Immature natural killer cell (primary cell): Measurements from ENCODE around the gene CCN5. TPM values are rescaled to one million over a fixed set of nuclear protein-coding genes. Genes with fewer than 3 reads are reported as not detected.
"Not testable (repeated sequence)": the region's sequence is repeated elsewhere in the genome, so short reads cannot be mapped to it uniquely, and the experiment has no call there.

Source experiments
- DNase-seq, 3 donors: peaks; one replicate each; pipeline ENCODE4 v3.0.0; 2022; ENCODE audit warnings: mixed read lengths in 1 of 3
- H3K27ac Mint-ChIP-seq, 6 donors: one replicate each; pipeline ENCODE4 v1.8.0; 2020; ENCODE audit warnings: mixed read lengths in 6 of 6, mild to moderate bottlenecking in 5 of 6, inconsistent platforms in 4 of 6, moderate library complexity in 3 of 6
- H3K27me3 Mint-ChIP-seq, 3 donors: one replicate each; pipeline ENCODE4 v1.8.0; 2020 to 2021; ENCODE audit warnings: low read depth in 3 of 3, mild to moderate bottlenecking in 3 of 3, mixed read lengths in 3 of 3, moderate library complexity in 3 of 3, inconsistent platforms in 1 of 3
- H3K36me3 Mint-ChIP-seq, 3 donors: one replicate each; pipeline ENCODE4 v1.8.0; 2020; ENCODE audit warnings: mixed read lengths in 3 of 3, inconsistent platforms in 2 of 3, mild to moderate bottlenecking in 2 of 3
- H3K4me1 Mint-ChIP-seq, 2 donors: one replicate each; pipeline ENCODE4 v1.8.0; 2020; ENCODE audit warnings: inconsistent platforms in 2 of 2, mild to moderate bottlenecking in 2 of 2, mixed read lengths in 2 of 2, moderate library complexity in 1 of 2
- H3K4me3 Mint-ChIP-seq, 5 donors: one replicate each; pipeline ENCODE4 v1.8.0; 2020; ENCODE audit warnings: mild to moderate bottlenecking in 5 of 5, mixed read lengths in 5 of 5, inconsistent platforms in 3 of 5, moderate library complexity in 3 of 5
- H3K9me3 Mint-ChIP-seq, 6 donors: one replicate each; pipeline ENCODE4 v1.8.0; 2020; ENCODE audit warnings: mild to moderate bottlenecking in 6 of 6, mixed read lengths in 6 of 6, inconsistent platforms in 4 of 6, moderate library complexity in 3 of 6
- polyA plus RNA-seq, 3 donors: library from polyadenylated mRNA; unstranded; fragments of 300-500 nt; fragmentation: Illumina TruSeq; gene quantifications; one replicate each; pipeline ENCODE4 v1.2.3, GENCODE V29; 2021

The CCN5 gene
- polyA plus RNA-seq, 3 donors from 2014 or later, result not detected

- DNase-seq, result no peak
- Mint-ChIP-seq H3K27me3 (peaks cover 0 to 1% (median 0%) of the 10 kb centered on the region in 3 donors), H3K27ac (no peak overlapping the region), H3K36me3 (no peaks in the 10 kb centered on the region), H3K4me3 (no peak overlapping the region), H3K4me1 (no peaks in the 10 kb centered on the region), H3K9me3 (no peaks in the 10 kb centered on the region)
These were observed 41.0 kb downstream of the CCN5 start for GRCh38 chr20:44756011-44756688.

- no peaks in the 10 kb centered on the region for H3K9me3 Mint-ChIP-seq
- H3K4me1 Mint-ChIP-seq, result no peaks in the 10 kb centered on the region
- H3K27me3 Mint-ChIP-seq, result peaks cover 0 to 2% (median 0%) of the 10 kb centered on the region in 3 donors
- no peak overlapping the region for H3K27ac Mint-ChIP-seq
- no peak overlapping the region for H3K4me3 Mint-ChIP-seq
- H3K36me3 Mint-ChIP-seq, result no peaks in the 10 kb centered on the region
- DNase-seq, result no peak
These were observed 41.8 kb downstream of the CCN5 start for GRCh38 chr20:44756956-44757355.

DNA sequence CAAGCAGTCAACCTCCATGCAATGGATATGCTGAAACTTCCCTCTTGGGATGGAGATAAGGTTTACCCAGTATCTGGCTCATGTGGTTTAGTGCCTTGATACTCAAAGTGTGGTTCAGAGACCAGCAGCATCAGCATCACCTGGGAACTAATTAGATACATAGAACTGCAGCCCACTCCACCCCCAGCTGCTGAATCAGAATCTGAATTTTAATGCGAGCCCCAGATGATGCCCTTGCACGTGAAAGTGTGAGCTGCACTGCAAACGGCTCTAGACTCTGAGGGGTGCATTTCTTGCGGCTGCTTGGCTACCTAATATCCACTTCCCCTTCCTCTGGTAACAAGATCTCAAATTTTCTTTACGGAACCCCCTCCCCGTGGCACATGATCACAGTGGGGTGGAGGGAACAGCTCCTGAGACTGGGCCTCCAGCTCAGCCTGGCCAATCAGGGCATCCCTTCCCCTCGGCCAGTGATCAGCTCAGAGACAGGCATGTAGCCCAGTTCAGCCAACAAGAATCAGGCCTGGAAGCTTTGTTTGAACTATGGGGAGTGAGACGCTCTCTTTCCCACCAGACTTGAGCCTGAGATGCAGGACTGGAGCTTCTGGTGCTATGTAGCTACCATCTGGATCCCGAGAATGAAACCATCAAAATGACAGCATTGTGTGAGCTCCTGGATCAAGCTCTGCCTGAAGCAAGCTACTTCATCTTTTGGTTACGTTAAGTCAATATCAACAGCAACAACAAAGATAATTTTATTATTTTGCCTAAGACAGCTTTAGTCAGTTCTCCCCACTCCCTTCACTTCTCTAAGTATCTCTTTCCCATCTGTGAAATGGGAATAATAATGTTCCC is 43.3 kb downstream of the CCN5 start:
- Mint-ChIP-seq H3K36me3 (no peaks in the 10 kb centered on the region), H3K4me3 (no peak overlapping the region), H3K27me3 (peaks cover 0 to 2% (median 0%) of the 10 kb centered on the region in 3 donors), H3K27ac (no peak overlapping the region), H3K9me3 (no peaks in the 10 kb centered on the region), H3K4me1 (no peaks in the 10 kb centered on the region)
- DNase-seq, result no peak

GRCh38 chr20:44759595-44759994 is 44.4 kb downstream of the CCN5 start:
- Mint-ChIP-seq H3K27ac (no peak overlapping the region), H3K9me3 (no peaks in the 10 kb centered on the region), H3K36me3 (no peaks in the 10 kb centered on the region)

GRCh38 chr20:44761423-44761822 is 46.3 kb downstream of the CCN5 start:
- Mint-ChIP-seq H3K36me3 (no peaks in the 10 kb centered on the region), H3K4me1 (no peaks in the 10 kb centered on the region), H3K4me3 (no peak overlapping the region), H3K9me3 (no peaks in the 10 kb centered on the region), H3K27me3 (peaks cover 0 to 4% (median 1%) of the 10 kb centered on the region in 3 donors), H3K27ac (no peak overlapping the region)
- no peak for DNase-seq

More at GRCh38 chr20:44759595-44759994, 44.4 kb downstream of the CCN5 start:
- Mint-ChIP-seq H3K4me1 (no peaks in the 10 kb centered on the region), H3K4me3 (no peak overlapping the region), H3K27me3 (peaks cover 0 to 2% (median 1%) of the 10 kb centered on the region in 3 donors)
- no peak for DNase-seq

GRCh38 chr20:44762466-44763140 is 47.4 kb downstream of the CCN5 start:
- H3K27ac Mint-ChIP-seq, result no peak overlapping the region
- no peaks in the 10 kb centered on the region for H3K9me3 Mint-ChIP-seq
- no peak overlapping the region for H3K4me3 Mint-ChIP-seq
- H3K27me3 Mint-ChIP-seq, result peaks cover 0 to 4% (median 1%) of the 10 kb centered on the region in 3 donors
- no peaks in the 10 kb centered on the region for H3K4me1 Mint-ChIP-seq
- no peaks in the 10 kb centered on the region for H3K36me3 Mint-ChIP-seq
- DNase-seq, result no peak

DNA sequence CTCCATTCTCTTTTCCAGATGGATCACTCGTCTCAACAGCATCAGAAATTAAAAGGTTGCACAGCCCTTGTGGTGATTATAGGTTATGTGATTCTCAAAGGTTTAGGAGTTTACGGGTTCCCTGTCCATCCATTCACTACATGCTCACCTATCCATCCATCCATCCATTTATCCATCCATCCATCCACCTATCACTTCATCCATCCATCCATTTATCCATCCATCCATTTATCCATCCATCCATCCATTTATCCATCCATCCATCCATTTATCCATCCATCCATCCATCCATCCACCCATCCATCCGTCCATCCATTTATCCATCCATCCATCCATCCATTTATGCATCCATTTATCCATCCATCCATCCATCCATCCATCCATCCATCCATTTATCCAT is 48.6 kb downstream of the CCN5 start:
- not testable (repeated sequence) for H3K36me3 Mint-ChIP-seq

DNA sequence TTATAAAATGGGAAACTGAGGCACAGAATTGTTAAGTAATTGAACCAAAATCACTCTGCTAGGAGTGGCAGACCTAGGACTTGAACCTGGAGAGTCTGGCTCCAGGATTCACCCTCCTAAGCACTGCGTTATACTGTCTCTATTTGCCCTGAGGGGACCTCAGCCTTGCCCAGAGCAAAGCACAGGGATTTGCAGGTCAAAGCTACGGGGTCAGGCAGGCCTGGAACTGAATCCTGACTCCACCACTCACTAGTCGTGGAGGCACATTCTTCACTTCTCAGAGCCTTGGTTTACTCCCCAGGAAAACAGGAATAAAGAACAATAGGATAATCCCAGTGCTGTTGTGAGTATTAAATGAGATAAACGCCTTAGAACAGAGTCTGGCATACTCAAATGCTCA is 49.9 kb downstream of the CCN5 start:
- DNase-seq, result no peak
- Mint-ChIP-seq H3K27ac (no peak overlapping the region), H3K9me3 (no peaks in the 10 kb centered on the region), H3K4me3 (no peak overlapping the region), H3K36me3 (no peaks in the 10 kb centered on the region), H3K27me3 (peaks cover 0 to 7% (median 1%) of the 10 kb centered on the region in 3 donors), H3K4me1 (no peaks in the 10 kb centered on the region)

More for the DNA sequence above, 48.6 kb downstream of the CCN5 start:
- H3K4me3 Mint-ChIP-seq, H3K4me1 Mint-ChIP-seq, DNase-seq, H3K27ac Mint-ChIP-seq, H3K9me3 Mint-ChIP-seq, H3K27me3 Mint-ChIP-seq: not testable (repeated sequence)

DNA sequence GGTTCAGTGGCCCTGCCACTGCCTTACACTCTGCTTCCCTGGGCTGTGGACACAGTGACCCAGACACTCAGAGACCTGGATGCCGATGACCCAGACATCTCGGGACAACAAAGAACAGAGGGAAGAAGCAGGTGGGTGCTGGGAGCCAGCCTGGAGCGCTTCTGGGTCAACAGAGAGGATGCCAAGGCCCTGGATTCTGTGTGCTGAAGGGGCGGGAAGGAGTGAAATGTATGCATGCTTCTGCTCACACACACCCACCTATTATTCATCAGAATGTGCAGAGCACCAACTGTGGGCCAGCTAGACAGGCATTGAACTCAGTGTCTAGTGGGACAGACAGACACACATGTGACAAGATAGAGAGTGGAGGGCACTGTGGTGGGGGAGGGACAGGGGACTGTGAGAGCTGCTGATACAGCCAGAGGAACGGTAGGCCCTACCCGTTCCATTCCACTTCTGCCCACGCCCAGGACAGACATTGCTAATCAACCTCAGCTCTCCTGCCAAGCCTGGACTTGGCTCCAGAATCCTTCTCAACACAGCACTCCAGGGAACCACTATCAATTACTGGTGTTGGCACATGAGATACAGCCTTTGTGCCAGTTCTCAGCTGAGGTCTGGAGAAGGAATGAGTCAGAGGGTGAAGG is 50.7 kb downstream of the CCN5 start:
- H3K27ac Mint-ChIP-seq, result no peak overlapping the region
- H3K9me3 Mint-ChIP-seq, result no peaks in the 10 kb centered on the region
- DNase-seq, result no peak
- H3K27me3 Mint-ChIP-seq, result peaks cover 0 to 7% (median 1%) of the 10 kb centered on the region in 3 donors
- H3K4me3 Mint-ChIP-seq, result no peak overlapping the region
- H3K36me3 Mint-ChIP-seq, result no peaks in the 10 kb centered on the region
- H3K4me1 Mint-ChIP-seq, result no peaks in the 10 kb centered on the region

GRCh38 chr20:44768256-44768655 is 53.1 kb downstream of the CCN5 start:
- no peaks in the 10 kb centered on the region for H3K36me3 Mint-ChIP-seq
- peaks cover 0 to 5% (median 1%) of the 10 kb centered on the region in 3 donors for H3K27me3 Mint-ChIP-seq
- no peaks in the 10 kb centered on the region for H3K9me3 Mint-ChIP-seq
- DNase-seq, result no peak
- no peak overlapping the region for H3K27ac Mint-ChIP-seq
- no peaks in the 10 kb centered on the region for H3K4me1 Mint-ChIP-seq
- H3K4me3 Mint-ChIP-seq, result no peak overlapping the region

GRCh38 chr20:44768854-44769480 is 53.8 kb downstream of the CCN5 start:
- Mint-ChIP-seq H3K27ac (no peak overlapping the region), H3K4me1 (no peaks in the 10 kb centered on the region), H3K27me3 (peaks cover 0 to 5% (median 1%) of the 10 kb centered on the region in 3 donors), H3K4me3 (no peak overlapping the region), H3K9me3 (no peaks in the 10 kb centered on the region), H3K36me3 (no peaks in the 10 kb centered on the region)
- DNase-seq, result no peak

DNA sequence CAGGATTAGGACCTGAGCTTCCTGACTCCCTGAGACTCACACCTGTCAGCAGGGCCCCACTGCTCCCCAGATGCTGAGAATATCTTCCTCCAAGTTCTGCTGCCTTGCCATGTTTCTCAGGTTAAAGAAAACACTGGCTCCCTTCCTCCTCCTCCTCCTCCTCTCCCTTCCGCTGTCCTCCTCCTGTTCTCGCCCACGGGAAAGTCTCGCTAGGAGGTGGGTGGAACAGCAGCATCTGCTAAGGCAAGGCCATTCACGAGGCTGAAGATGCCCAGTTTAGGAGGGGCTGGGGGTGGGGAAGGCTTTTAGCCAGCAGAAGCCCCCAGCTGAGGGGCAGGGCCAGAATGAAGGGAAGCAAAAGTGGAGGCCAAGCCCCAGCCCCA is 54.3 kb downstream of the CCN5 start:
- H3K4me3 Mint-ChIP-seq, result no peak overlapping the region
- no peaks in the 10 kb centered on the region for H3K4me1 Mint-ChIP-seq
- no peak for DNase-seq
- H3K27ac Mint-ChIP-seq, result no peak overlapping the region
- no peaks in the 10 kb centered on the region for H3K9me3 Mint-ChIP-seq
- H3K36me3 Mint-ChIP-seq, result no peaks in the 10 kb centered on the region
- peaks cover 0 to 5% (median 0%) of the 10 kb centered on the region in 3 donors for H3K27me3 Mint-ChIP-seq

GRCh38 chr20:44770484-44771171 is 55.5 kb downstream of the CCN5 start:
- Mint-ChIP-seq H3K36me3 (no peaks in the 10 kb centered on the region), H3K4me3 (no peak overlapping the region), H3K27me3 (peaks cover 0 to 5% (median 0%) of the 10 kb centered on the region in 3 donors), H3K4me1 (no peaks in the 10 kb centered on the region), H3K27ac (no peak overlapping the region), H3K9me3 (no peaks in the 10 kb centered on the region)
- DNase-seq, result no peak
